SKM-1 treated with dmso at 0.1 percent for 144 hours (cell line): Measurements from ENCODE around the gene GLIS1.

Experiments used
- DNase-seq: peaks from one replicate; lab custom pipeline; 2025; ENCODE audit not compliant: unreplicated experiment; lab: John Stamatoyannopoulos, UW

GLIS1 gene

DNA sequence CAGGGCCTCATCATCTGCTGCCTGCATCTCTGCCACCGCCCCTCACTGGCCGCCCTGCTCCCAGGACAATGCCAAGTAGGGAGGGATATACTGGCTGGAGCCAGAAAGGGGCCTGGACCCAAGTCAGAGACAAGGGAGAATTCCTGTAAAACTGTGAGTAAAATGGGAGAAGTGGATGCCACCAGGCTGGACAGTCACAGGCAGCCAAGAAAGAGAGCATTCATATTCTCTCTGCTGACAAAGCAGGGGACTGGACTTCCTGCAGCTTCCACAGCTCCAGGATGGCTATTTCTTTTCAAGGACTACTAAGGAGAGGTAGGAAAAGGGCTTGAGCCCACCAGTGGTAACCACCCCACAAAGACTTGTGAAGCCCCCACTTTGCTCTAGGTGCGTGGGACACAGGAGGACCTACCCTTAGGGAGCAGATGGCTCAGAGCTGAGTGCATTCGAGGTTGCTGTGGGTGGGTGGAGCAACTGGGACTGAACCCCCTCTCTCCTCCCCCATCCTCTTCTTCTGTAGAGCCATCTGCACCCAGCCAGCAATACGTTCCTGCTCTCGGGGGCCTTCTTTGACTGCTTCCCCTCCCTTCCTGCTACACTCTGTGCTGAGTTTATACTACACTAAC lies 57.5 kb downstream of the GLIS1 start:
- DNase-seq: peak; percentile 27

DNA sequence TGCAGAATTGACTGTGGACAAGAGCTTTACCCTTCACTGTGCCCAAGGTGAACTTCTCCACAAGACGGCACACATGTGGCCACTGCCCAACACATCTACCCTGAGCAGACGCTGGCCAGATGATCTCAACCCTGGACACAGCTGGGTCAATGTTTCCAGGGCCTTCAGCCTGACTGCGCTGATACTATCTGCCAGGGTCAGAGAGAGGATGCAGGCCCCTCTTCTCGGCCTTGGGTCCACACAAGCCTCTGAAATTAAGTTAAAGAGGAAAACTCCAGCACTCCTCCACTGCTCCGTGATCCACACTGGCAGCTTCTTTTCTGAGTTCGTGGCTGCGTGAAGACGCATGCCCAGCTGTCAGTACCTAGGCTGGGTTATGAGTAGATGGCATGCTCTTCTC lies 58.1 kb downstream of the GLIS1 start:
- DNase-seq: no peak

GRCh38 chr1:53678938-53679825 lies 59.8 kb downstream of the GLIS1 start:
- DNase-seq: no peak

DNA sequence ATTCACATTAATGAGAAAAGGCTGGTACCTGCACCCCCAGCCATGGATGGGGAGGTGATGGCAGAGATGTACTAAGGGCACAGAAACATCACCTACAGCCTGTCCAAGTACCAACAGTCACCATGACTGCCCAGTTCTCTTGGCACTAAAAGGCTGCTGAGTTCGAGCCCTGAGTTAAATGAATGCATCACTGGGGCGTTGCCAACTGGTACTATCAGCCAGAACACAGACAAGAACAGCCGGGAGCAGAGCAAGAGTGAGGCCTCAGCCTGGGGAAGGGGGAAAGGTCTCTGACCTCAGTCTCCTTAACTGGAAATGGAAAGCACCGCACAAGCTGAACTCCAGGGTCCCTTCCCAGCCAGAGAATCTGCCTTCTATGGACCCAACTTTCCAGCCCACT lies 60.5 kb downstream of the GLIS1 start:
- DNase-seq: no peak

DNA sequence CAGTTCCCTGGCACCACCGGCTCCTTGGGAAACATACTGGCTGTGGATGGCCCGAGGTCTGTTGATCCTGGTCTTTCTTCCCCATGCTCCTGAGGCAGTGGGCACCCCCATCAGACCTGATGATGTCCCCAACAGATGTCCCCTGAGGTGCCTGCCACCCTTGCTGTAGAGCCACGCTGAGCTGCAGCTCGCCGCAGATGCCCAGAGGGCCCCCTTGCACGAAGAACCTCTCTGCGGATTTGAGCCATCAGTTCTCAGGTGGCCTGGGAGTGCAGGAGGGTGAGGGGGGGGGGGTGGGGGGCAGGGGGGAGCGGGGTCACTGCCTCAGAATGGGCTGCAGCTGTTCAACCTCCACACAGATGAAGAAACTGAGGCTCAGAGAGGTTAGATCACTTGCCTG lies 60.9 kb downstream of the GLIS1 start:
- no peak for DNase-seq

- DNase-seq: no peak
Measured at GRCh38 chr1:53677486-53677885, 61.5 kb downstream of the GLIS1 start.

DNA sequence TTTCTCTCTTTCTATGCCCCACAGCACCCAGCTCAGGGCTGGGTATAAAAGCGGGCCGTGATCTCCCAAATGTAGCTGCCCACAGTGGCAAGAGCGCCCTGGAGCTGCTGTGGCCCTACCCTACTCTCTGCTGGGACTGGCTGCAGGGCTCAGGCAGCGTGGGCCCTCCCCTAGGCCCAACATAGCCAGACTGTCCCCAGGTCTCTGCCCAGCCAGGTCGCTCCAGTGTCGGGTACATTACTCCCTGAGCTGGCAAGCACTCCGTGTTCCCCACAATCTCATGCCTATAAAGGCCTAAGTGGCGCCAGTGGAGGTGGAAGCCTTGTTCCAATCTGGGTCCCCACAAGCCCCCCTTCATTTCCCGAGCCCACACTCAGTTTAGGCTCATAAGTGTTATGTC lies 66.2 kb downstream of the GLIS1 start:
- DNase-seq: no peak

GRCh38 chr1:53672243-53672642 lies 66.7 kb downstream of the GLIS1 start:
- no peak for DNase-seq

GRCh38 chr1:53669621-53670191 lies 69.3 kb downstream of the GLIS1 start:
- no peak for DNase-seq

- no peak for DNase-seq
Measured at GRCh38 chr1:53666566-53666965, 72.4 kb downstream of the GLIS1 start.

- DNase-seq: no peak
Measured at GRCh38 chr1:53665996-53666395, 73.0 kb downstream of the GLIS1 start.

GRCh38 chr1:53663529-53664300 lies 75.2 kb downstream of the GLIS1 start:
- DNase-seq: no peak

DNA sequence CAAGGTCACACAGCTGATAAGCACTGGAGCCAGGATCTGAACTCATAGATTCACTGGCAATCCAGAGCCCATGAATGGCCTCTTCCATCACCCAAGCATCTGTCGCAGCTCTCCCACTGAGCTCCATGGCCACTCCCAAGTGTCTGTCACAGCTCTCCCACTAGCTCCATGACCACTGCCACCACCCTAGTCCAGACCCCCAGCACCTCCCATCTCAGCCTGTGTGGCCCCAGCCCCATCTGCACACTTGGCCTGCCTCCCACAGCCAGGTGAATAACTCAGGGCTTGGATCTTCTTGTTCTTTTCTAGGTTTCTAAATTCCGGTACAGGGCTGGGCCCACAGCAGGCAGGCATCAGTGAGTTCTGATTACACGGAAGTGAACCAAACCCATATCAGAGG lies 76.0 kb downstream of the GLIS1 start:
- no peak for DNase-seq

GRCh38 chr1:53662169-53662568 lies 76.8 kb downstream of the GLIS1 start:
- no peak for DNase-seq

- DNase-seq: no peak
Measured at GRCh38 chr1:53661496-53661895, 77.5 kb downstream of the GLIS1 start.

- DNase-seq: no peak
Measured at GRCh38 chr1:53660666-53661065, 78.3 kb downstream of the GLIS1 start.

DNA sequence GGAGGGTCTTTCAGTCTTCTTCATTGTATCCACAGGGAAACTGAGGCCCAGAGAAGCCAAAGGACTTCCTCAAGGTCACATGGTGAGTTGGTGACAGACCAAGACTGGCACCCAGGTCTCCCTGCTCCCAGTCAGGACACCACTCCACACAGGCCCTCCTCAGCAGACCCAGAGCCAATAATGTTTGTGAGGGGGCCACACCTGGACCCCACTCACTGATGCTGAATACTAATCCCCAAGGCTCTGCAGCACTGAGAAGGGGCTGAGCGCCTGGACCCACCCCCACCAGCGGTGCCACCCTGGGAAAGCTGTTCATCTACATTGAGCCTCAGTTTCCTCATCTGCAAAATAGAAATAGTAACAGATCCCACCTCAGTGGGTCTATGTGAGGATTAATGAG lies 79.5 kb downstream of the GLIS1 start:
- DNase-seq: no peak

GRCh38 chr1:53658489-53659230 lies 80.3 kb downstream of the GLIS1 start:
- DNase-seq: no peak

GRCh38 chr1:53657891-53658396 lies 81.0 kb downstream of the GLIS1 start:
- DNase-seq: no peak

DNA sequence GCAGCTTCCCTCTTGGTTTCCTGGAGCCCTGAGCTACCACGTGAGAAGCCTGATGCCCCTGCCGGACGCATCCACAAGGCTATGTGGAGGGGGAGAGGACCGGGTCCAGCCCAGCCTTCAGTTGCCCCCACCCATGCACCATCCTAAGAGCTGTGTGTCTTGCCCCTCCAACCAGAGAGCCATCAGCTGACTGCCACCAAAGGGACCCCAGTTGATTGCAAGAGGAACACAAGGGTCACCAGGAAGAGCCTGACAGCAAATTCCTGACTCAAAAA lies 81.5 kb downstream of the GLIS1 start:
- no peak for DNase-seq
